GM12878 (cell line): ENCODE data around the gene RUNX3. TPM values are rescaled to one million over a fixed set of nuclear protein-coding genes. Genes with fewer than 3 reads are reported as not detected.
A peak's percentile ranks its signal among the peaks of the same experiment; 100 is the strongest.

ENCODE experiments used
- ATAC-seq: fragments of 200-7000 bp; cut with Tn5 transposase; 3 replicates; pipeline ENCODE4 v1.9.1; 2020; ENCODE audit warnings: mild to moderate bottlenecking, moderate library complexity
- BruUV-seq: library from RNA; stranded (reverse); fragments of 400-500 nt; replicated peaks from 2 replicates; lab custom pipeline; 2021; lab: Mats Ljungman, UMichigan
- CTCF ChIA-PET: fragments of 300-600 bp; sonication (Branson Sonifier 250); formaldehyde crosslinking; extraction: SDS; loops from one replicate; lab custom pipeline; 2021; ENCODE audit warnings: inconsistent platforms; lab: Yijun Ruan, JAX
- POLR2A ChIA-PET: fragments of 350-600 bp; formaldehyde crosslinking; extraction: SDS; loops from one replicate; lab custom pipeline; 2021; ENCODE audit warnings: inconsistent platforms; lab: Charles Lee
- RAD21 ChIA-PET: fragments of 300-600 bp; sonication (Branson Sonifier 250); formaldehyde crosslinking; loops from one replicate; lab custom pipeline; 2023; ENCODE audit warnings: antibody characterized with exemption; ENCODE audit not compliant: unreplicated experiment; lab: Charles Lee
- SMC1A ChIA-PET: fragments of 300-600 bp; sonication (Branson Sonifier 250); formaldehyde crosslinking; loops from one replicate; lab custom pipeline; 2023; ENCODE audit not compliant: unreplicated experiment, uncharacterized antibody; lab: Charles Lee
- DNase-seq: peaks from one replicate; pipeline ENCODE4 v3.0.0-alpha.2; 2011; ENCODE audit warnings: low read depth, low spot score
- FAIRE-seq: peaks from 3 replicates; lab custom pipeline; 2011; peaks lifted over from hg19 to GRCh38; lab: Jason Lieb, UNC
- H2AFZ ChIP-seq: 2 replicates; pipeline ENCODE4 v1.6.0; 2011; ENCODE audit warnings: low read depth, low read length, control low read depth; ENCODE audit not compliant: control insufficient read depth
- H3K27ac ChIP-seq: 2 replicates; pipeline ENCODE4 v1.5.1; 2011; ENCODE audit warnings: control low read depth; ENCODE audit not compliant: control insufficient read depth, insufficient read depth
- H3K27me3 ChIP-seq, 2 experiments: replicated peaks in 1 of 2; 2 replicates each; pipeline versions ENCODE4 v1.6.0 to v1.6.1; 2011; ENCODE audit warnings: low read length in 1 of 2; ENCODE audit not compliant: control insufficient read depth in 2 of 2, insufficient read depth in 2 of 2
- H3K36me3 ChIP-seq, 2 experiments: 2 replicates each; pipeline ENCODE4 v1.5.1; 2011; ENCODE audit warnings: low read length in 1 of 2; ENCODE audit not compliant: control insufficient read depth in 2 of 2, insufficient read depth in 2 of 2
- H3K4me1 ChIP-seq: 2 replicates; pipeline ENCODE4 v1.6.1; 2011; ENCODE audit warnings: mild to moderate bottlenecking, low read length, moderate library complexity, mixed read lengths; ENCODE audit not compliant: control insufficient read depth, insufficient read depth
- H3K4me2 ChIP-seq: 2 replicates; pipeline ENCODE4 v1.6.0; 2011; ENCODE audit warnings: control low read depth; ENCODE audit not compliant: control insufficient read depth, insufficient read depth
- H3K4me3 ChIP-seq: fragments of 200-600 bp; sonication (generic); 2 replicates; pipeline ENCODE4 v1.5.1; 2016
- H3K79me2 ChIP-seq: 2 replicates; pipeline ENCODE4 v1.6.0; 2011; ENCODE audit warnings: low read length; ENCODE audit not compliant: control insufficient read depth, insufficient read depth
- H3K9ac ChIP-seq: 2 replicates; pipeline ENCODE4 v1.8.0; 2011; ENCODE audit warnings: low read length, control low read depth, mixed read lengths; ENCODE audit not compliant: control insufficient read depth, insufficient read depth
- H3K9me3 ChIP-seq: replicated peaks from 3 replicates; pipeline ENCODE4 v1.5.1; 2011; ENCODE audit warnings: mild to moderate bottlenecking, low read length; ENCODE audit not compliant: control insufficient read depth, insufficient read depth
- H4K20me1 ChIP-seq: 2 replicates; pipeline ENCODE4 v1.6.0; 2011; ENCODE audit not compliant: control insufficient read depth, insufficient read depth
- EZH2 ChIP-seq: IDR thresholded peaks from 2 replicates; pipeline ENCODE4 v1.6.1; 2012; ENCODE audit warnings: low read depth, mild to moderate bottlenecking, control low read depth, inconsistent platforms, low read length, borderline replicate concordance; ENCODE audit not compliant: control insufficient read depth
- HDAC6 ChIP-seq: fragments of 200-600 bp; sonication (generic); IDR thresholded peaks from one replicate; pipeline ENCODE4 v1.8.0; 2017; ENCODE audit warnings: antibody characterized with exemption; ENCODE audit not compliant: unreplicated experiment
- MYB ChIP-seq: fragments of 150-350 bp; IDR thresholded peaks from 2 replicates; pipeline ENCODE4 v1.6.1; 2014; ENCODE audit warnings: mild to moderate bottlenecking, low read depth, low read length, borderline replicate concordance
- NBN ChIP-seq: fragments of 450-650 bp; IDR thresholded peaks from 2 replicates; pipeline ENCODE4 v1.6.1; 2016
- PAX8 ChIP-seq: fragments of 450-650 bp; IDR thresholded peaks from 2 replicates; pipeline ENCODE4 v1.6.1; 2017; ENCODE audit warnings: mild to moderate bottlenecking, moderate library complexity
- SMC3 ChIP-seq: IDR thresholded peaks from 2 replicates; pipeline ENCODE4 v1.6.1; 2011; ENCODE audit warnings: low read length, improper control_type of control experiment, borderline replicate concordance
- SUPT20H ChIP-seq: IDR thresholded peaks from 2 replicates; pipeline ENCODE4 v1.6.1; 2011; ENCODE audit warnings: low read depth, mild to moderate bottlenecking, low read length, moderate library complexity, borderline replicate concordance; ENCODE audit not compliant: control insufficient read depth
- TAF1 ChIP-seq: IDR thresholded peaks from 2 replicates; pipeline ENCODE4 v1.6.1; 2011; ENCODE audit warnings: mild to moderate bottlenecking, low read depth, low read length, borderline replicate concordance
- WGBS: methylation state at CpG from one replicate; pipeline ENCODE4 v1.1.6; 2016; ENCODE audit warnings: low lambda C conversion rate; ENCODE audit not compliant: insufficient replicate concordance, insufficient coverage; ENCODE audit errors: missing lambda C conversion rate; 5-methylcytosine and 5-hydroxymethylcytosine counted together
- in situ Hi-C: fragments of 300-500 bp; cut with MboI; formaldehyde crosslinking; loops from 9 replicates; pipeline ENCODE4 v1.14.3; 2018; ENCODE audit warnings: mixed read lengths
- intact Hi-C: fragments of 100-400 bp; cut with micrococcal nuclease; formaldehyde crosslinking; loops from one replicate; pipeline ENCODE4 v1.14.2; 2022; ENCODE audit not compliant: unreplicated experiment
- polyA plus RNA-seq, 11 experiments: library from polyadenylated mRNA; depleted of rRNA in 4 of 11; unstranded in 6 of 11; stranded (reverse) in 5 of 11; fragments of >200 nt; fragmentation: Nextera tagmentation in 4 of 11; fragmentation: Illumina TruSeq in 1 of 11; extraction: Ambion mirVana in 4 of 11; extraction: Trizol in 1 of 11; gene quantifications; 1 replicate in 1 of 11; 2 replicates in 10 of 11; pipeline versions ENCODE4 v1.2.1 to v1.2.3, GENCODE V29; 2011 to 2016; ENCODE audit warnings: inconsistent platforms in 2 of 11, missing spikeins in 2 of 11, low read depth in 1 of 11
- total RNA-seq, 4 experiments: library from RNA; depleted of rRNA in 3 of 4; stranded (reverse); fragments of >200 nt in 3 of 4; fragmentation: Illumina TruSeq in 1 of 4; extraction: Trizol in 1 of 4; gene quantifications; 2 replicates each; pipeline versions ENCODE4 v1.2.1 to v1.2.3, GENCODE V29; 2013 to 2021
- TF ChIP-seq, protein P1 (sequence below): IDR thresholded peaks from 2 replicates; pipeline ENCODE4 v1.6.1; 2011; ENCODE audit warnings: borderline replicate concordance, low read depth, mild to moderate bottlenecking, moderate library complexity, mixed read lengths, low read length; ENCODE audit not compliant: insufficient read depth; ENCODE audit errors: extremely low read length
- TF ChIP-seq, protein P2 (sequence below): IDR thresholded peaks from 2 replicates; pipeline ENCODE4 v1.6.1; 2011; ENCODE audit warnings: borderline replicate concordance, low read depth, mild to moderate bottlenecking, moderate library complexity, low read length; ENCODE audit not compliant: insufficient read depth, poor library complexity, severe bottlenecking
- TF ChIP-seq, protein P3 (sequence below): IDR thresholded peaks from 2 replicates; pipeline ENCODE4 v1.6.1; 2012; ENCODE audit warnings: low read depth, low read length, improper control_type of control experiment
- TF ChIP-seq, protein P4 (sequence below): fragments of 450-650 bp; IDR thresholded peaks from 2 replicates; pipeline ENCODE4 v1.6.1; 2017; ENCODE audit warnings: mild to moderate bottlenecking, moderate library complexity

RUNX3 gene
- total and polyA plus RNA-seq, 10 of the 15 experiments (the other 5 are each of a cell fraction or from before 2014, with no cell fraction given) = 19.0 to 151 (median 31.4) TPM

DNA sequence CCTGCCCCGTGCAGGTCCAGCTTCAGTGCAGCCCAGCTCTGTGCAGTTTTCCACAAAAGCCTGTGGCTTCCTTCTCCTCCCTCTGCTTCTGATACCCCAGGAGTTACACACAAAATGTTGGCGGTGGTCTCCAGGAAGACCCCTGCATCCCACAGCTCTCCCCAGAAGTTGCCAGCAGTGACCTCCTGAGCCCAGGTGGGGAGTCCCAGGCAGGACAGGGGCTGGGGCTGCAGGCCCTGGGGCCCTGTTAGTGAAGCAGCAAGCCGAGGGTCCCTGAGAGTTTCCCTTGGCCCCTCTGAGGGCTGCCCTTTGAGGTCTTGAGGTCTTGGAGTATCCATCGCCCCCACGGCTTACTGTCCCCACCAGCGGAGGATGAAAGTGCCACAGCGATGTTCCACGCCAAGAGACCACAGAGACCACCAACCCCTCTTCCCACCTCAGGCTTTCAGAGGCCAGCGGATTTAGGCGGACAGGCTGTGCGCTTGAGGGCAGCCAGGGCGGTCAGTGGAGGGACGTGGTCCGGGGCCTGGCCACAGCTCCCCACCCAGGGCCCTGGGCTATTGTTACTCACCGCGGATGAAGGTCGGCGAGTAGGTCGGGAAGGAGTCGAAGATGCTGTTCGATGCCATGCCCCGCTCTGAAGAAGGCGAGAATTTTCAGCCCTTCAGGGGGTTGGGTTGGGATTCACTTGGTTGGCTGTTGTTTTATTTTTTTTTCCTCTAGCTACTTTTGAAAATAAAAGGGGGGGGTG lies 34.0 kb upstream of the RUNX3 start (continued):
- TF ChIP-seq, protein P1, sequence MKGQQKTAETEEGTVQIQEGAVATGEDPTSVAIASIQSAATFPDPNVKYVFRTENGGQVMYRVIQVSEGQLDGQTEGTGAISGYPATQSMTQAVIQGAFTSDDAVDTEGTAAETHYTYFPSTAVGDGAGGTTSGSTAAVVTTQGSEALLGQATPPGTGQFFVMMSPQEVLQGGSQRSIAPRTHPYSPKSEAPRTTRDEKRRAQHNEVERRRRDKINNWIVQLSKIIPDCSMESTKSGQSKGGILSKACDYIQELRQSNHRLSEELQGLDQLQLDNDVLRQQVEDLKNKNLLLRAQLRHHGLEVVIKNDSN = no peak
- TF ChIP-seq NBN = no peak
- TF ChIP-seq, protein P2, sequence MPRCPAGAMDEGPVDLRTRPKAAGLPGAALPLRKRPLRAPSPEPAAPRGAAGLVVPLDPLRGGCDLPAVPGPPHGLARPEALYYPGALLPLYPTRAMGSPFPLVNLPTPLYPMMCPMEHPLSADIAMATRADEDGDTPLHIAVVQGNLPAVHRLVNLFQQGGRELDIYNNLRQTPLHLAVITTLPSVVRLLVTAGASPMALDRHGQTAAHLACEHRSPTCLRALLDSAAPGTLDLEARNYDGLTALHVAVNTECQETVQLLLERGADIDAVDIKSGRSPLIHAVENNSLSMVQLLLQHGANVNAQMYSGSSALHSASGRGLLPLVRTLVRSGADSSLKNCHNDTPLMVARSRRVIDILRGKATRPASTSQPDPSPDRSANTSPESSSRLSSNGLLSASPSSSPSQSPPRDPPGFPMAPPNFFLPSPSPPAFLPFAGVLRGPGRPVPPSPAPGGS = no peak
- TF ChIP-seq, protein P3, sequence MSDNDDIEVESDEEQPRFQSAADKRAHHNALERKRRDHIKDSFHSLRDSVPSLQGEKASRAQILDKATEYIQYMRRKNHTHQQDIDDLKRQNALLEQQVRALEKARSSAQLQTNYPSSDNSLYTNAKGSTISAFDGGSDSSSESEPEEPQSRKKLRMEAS = no peak

DNA sequence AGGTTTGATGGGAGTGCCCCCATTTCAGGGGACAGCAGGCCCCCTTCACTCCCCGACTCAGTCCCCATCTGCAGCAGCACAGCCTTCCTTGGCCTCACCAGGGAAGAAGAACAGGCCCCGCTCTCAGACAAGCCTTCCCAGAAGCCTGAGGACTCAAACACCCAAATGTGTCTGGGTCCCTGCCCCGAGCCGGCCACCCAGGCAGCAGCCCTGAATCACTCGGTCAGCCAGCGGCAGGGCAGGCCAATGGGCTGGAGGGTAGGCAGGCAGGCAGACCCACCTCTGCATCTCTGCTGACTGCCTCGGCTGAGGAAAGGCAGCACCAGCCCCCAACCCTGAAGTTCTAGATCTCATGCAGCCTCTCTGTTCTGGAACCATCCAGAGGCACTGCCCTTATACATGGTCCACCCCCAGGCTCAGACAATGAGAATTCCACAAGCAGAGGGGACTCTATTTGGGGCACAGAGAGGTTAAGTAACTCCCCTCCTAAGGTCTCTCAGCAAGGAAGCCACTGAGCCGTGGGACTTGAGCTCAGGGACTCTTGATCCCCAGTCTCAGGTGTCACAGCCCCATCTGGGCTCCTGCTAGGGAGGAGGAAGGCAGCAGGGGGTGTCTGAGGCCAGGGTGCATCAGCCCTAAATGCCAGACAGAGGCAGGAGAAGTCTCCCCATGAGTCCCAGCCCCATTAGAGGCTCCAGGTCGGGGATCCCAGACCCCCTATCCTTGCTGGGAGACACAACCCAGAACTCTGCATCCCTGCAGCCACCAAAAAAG lies 33.2 kb upstream of the RUNX3 start:
- Histone ChIP-seq H3K27me3 (no peaks in the 10 kb centered on the region), H3K4me1 (peaks cover 46% of the 10 kb centered on the region), H3K9ac (peak overlapping the region; percentile 91), H3K9me3 (no peaks in the 10 kb centered on the region), H4K20me1 (peaks cover 2% of the 10 kb centered on the region; the same call in 1 of the 2 replicates), H3K27ac (peak overlapping the region; percentile 98), H3K79me2 (peaks cover 67% of the 10 kb centered on the region), H2AFZ (no peak overlapping the region), H3K4me2 (peak overlapping the region; percentile 74), H3K36me3 (peaks cover 0 to 5% of the 10 kb centered on the region in 2 experiments; a peak in 2 of 4 replicates), H3K4me3 (peak overlapping the region; percentile 97)
- intact Hi-C loops = loop anchor here (1.0 kb wide), 1 partner anchor 74 kb away; no protein-coding TSS in a partner anchor
- ChIA-PET SMC1A (interaction anchor here (0.6 to 18.5 kb wide), 15 partner anchors 9 to 216 kb away, joined by 3 to 391 read pairs (median 5); partner anchors contain the start of gene RUNX3), CTCF (interaction anchor here (0.7 to 18.6 kb wide), 15 partner anchors 8 to 242 kb away, joined by 3 to 396 read pairs (median 5); partner anchors contain the start of gene RUNX3), POLR2A (interaction anchor here (0.6 to 13.4 kb wide), 9 partner anchors 11 to 72 kb away, joined by 3 to 220 read pairs (median 11); no protein-coding TSS in a partner anchor), RAD21 (interaction anchor here (0.9 to 10.4 kb wide), 16 partner anchors 9 to 136 kb away, joined by 3 to 214 read pairs (median 8); partner anchors contain the start of gene RUNX3)
- 0% methylated on average over 9 of the region's 9 CpGs for WGBS
- peak; percentile 28 for ATAC-seq
- BruUV-seq = no TSS peak
- DNase-seq = no peak
- no peak for FAIRE-seq
- in situ Hi-C loops = loop anchor here (5.0 kb wide), 2 partner anchors 69 to 139 kb away; no protein-coding TSS in a partner anchor
- TF ChIP-seq TAF1 = no peak
- TF ChIP-seq SUPT20H = no peak
- TF ChIP-seq, protein P4, sequence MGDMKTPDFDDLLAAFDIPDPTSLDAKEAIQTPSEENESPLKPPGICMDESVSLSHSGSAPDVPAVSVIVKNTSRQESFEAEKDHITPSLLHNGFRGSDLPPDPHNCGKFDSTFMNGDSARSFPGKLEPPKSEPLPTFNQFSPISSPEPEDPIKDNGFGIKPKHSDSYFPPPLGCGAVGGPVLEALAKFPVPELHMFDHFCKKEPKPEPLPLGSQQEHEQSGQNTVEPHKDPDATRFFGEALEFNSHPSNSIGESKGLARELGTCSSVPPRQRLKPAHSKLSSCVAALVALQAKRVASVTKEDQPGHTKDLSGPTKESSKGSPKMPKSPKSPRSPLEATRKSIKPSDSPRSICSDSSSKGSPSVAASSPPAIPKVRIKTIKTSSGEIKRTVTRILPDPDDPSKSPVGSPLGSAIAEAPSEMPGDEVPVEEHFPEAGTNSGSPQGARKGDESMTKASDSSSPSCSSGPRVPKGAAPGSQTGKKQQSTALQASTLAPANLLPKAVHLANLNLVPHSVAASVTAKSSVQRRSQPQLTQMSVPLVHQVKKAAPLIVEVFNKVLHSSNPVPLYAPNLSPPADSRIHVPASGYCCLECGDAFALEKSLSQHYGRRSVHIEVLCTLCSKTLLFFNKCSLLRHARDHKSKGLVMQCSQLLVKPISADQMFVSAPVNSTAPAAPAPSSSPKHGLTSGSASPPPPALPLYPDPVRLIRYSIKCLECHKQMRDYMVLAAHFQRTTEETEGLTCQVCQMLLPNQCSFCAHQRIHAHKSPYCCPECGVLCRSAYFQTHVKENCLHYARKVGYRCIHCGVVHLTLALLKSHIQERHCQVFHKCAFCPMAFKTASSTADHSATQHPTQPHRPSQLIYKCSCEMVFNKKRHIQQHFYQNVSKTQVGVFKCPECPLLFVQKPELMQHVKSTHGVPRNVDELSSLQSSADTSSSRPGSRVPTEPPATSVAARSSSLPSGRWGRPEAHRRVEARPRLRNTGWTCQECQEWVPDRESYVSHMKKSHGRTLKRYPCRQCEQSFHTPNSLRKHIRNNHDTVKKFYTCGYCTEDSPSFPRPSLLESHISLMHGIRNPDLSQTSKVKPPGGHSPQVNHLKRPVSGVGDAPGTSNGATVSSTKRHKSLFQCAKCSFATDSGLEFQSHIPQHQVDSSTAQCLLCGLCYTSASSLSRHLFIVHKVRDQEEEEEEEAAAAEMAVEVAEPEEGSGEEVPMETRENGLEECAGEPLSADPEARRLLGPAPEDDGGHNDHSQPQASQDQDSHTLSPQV = no peak
- TF ChIP-seq MYB = no peak
- TF ChIP-seq PAX8 = no peak
- TF ChIP-seq SMC3 = peak; percentile 41; the same call in 1 of the 2 replicates
- TF ChIP-seq EZH2 = no peak
- TF ChIP-seq HDAC6 = no peak
